ENCODE results near the gene GNG7. TPM values are rescaled to one million over a fixed set of nuclear protein-coding genes. Genes with fewer than 3 reads are reported as not detected.
"Not testable (repeated sequence)": the region's sequence is repeated elsewhere in the genome, so short reads cannot be mapped to it uniquely, and the experiment has no call there.

Gene GNG7
- total RNA-seq, 1 donor from 2014 or later = 5.1 TPM

DNA sequence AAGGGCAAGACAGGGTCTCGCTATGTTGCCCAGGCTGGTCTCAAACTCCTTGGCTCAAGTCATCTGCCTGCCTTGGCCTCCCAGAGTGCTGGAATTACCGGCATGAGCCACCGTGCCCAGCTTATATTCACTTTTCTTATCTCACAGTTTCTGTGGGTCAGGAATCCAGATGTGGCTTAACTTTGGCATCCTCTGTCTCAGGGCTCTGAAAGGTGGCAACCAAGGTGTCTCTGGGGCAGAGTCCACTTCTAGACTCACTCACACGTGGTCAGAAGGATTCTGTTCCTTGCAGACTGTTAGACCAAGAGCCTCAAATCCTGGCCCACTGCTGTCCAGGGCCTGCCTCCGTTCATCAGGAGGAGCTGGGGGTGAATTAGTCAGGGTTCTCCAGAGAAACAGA lies 238.1 kb downstream of the GNG7 start:
- Mint-ChIP-seq H3K36me3 (ENCODE audit: unreplicated experiment) (no peaks in the 10 kb centered on the region), H3K27ac (ENCODE audit: unreplicated experiment) (peak overlapping the region; percentile 50), H3K9me3 (ENCODE audit: unreplicated experiment) (no peaks in the 10 kb centered on the region), H3K27me3 (ENCODE audit: unreplicated experiment) (no peaks in the 10 kb centered on the region), H3K4me1 (ENCODE audit: unreplicated experiment) (peaks cover 28% of the 10 kb centered on the region), H3K4me3 (ENCODE audit: unreplicated experiment) (no peak overlapping the region)
- TF ChIP-seq CTCF (IDR thresholded peaks at IDR 0.05) = no peak
- no peak for DNase-seq (ENCODE audit: extremely low spot score, unreplicated experiment)

GRCh38 chr19:2463694-2464093 lies 238.8 kb downstream of the GNG7 start:
- H3K36me3 Mint-ChIP-seq (ENCODE audit: unreplicated experiment); H3K4me3 Mint-ChIP-seq (ENCODE audit: unreplicated experiment); H3K27me3 Mint-ChIP-seq (ENCODE audit: unreplicated experiment); H3K9me3 Mint-ChIP-seq (ENCODE audit: unreplicated experiment); DNase-seq (ENCODE audit: extremely low spot score, unreplicated experiment): not testable (repeated sequence)
- peaks cover 22% of the 10 kb centered on the region for H3K4me1 Mint-ChIP-seq (ENCODE audit: unreplicated experiment)
- peak overlapping the region; percentile 74 for H3K27ac Mint-ChIP-seq (ENCODE audit: unreplicated experiment)

GRCh38 chr19:2462635-2463421 lies 239.7 kb downstream of the GNG7 start:
- Mint-ChIP-seq H3K36me3 (ENCODE audit: unreplicated experiment) (no peaks in the 10 kb centered on the region), H3K4me1 (ENCODE audit: unreplicated experiment) (peaks cover 19% of the 10 kb centered on the region), H3K9me3 (ENCODE audit: unreplicated experiment) (no peaks in the 10 kb centered on the region), H3K27ac (ENCODE audit: unreplicated experiment) (peak overlapping the region; percentile 74), H3K4me3 (ENCODE audit: unreplicated experiment) (peak overlapping the region; percentile 79), H3K27me3 (ENCODE audit: unreplicated experiment) (no peaks in the 10 kb centered on the region)
- peak; percentile 95 for DNase-seq (ENCODE audit: extremely low spot score, unreplicated experiment)
- no peak for TF ChIP-seq CTCF (IDR thresholded peaks at IDR 0.05)

GRCh38 chr19:2461751-2462634 lies 240.5 kb downstream of the GNG7 start:
- no peaks in the 10 kb centered on the region for H3K9me3 Mint-ChIP-seq (ENCODE audit: unreplicated experiment)
- peak; percentile 85 for DNase-seq (ENCODE audit: extremely low spot score, unreplicated experiment)
- no peaks in the 10 kb centered on the region for H3K27me3 Mint-ChIP-seq (ENCODE audit: unreplicated experiment)
- peaks cover 23% of the 10 kb centered on the region for H3K4me1 Mint-ChIP-seq (ENCODE audit: unreplicated experiment)
- H3K27ac Mint-ChIP-seq (ENCODE audit: unreplicated experiment) = peak overlapping the region; percentile 74
- H3K4me3 Mint-ChIP-seq (ENCODE audit: unreplicated experiment) = peak overlapping the region; percentile 79
- H3K36me3 Mint-ChIP-seq (ENCODE audit: unreplicated experiment) = no peaks in the 10 kb centered on the region
- TF ChIP-seq CTCF (IDR thresholded peaks at IDR 0.05) = peak; percentile 8

Small RNAs within 50 kb of the gene (microRNA-seq; reads per million reads assigned to microRNA genes)
- gene MIR7850 (ENCODE audit: unreplicated experiment) = not detected

Other genes with a start within 250 kb of the GNG7 start
- gene LMNB2, start 245.7 kb downstream of the GNG7 start, total RNA-seq = 40.2 and 40.8 TPM in 2 replicates
- 148 and 165 TPM in 2 replicates for gene GADD45B, start 226.6 kb downstream of the GNG7 start, total RNA-seq
- 5.8 and 6.9 TPM in 2 replicates for gene DIRAS1, start 18.7 kb upstream of the GNG7 start, total RNA-seq
- gene SLC39A3, start 37.3 kb upstream of the GNG7 start, total RNA-seq = 36.5 and 41.2 TPM in 2 replicates
- 50.7 and 53.2 TPM in 2 replicates for gene SGTA, start 80.6 kb upstream of the GNG7 start, total RNA-seq
- gene THOP1, start 82.8 kb upstream of the GNG7 start, total RNA-seq = 43.4 and 45.2 TPM in 2 replicates
- 7.1 and 7.4 TPM in 2 replicates for gene ZNF554, start 117.2 kb upstream of the GNG7 start, total RNA-seq
- 5.9 and 10.6 TPM in 2 replicates for gene ZNF555, start 138.8 kb upstream of the GNG7 start, total RNA-seq
- not detected in 2 replicates for gene ZNF556, start 164.6 kb upstream of the GNG7 start, total RNA-seq
- 3.6 and 4.0 TPM in 2 replicates for gene ZNF57, start 198.2 kb upstream of the GNG7 start, total RNA-seq
- 4.0 and 4.9 TPM in 2 replicates for gene ZNF77, start 242.3 kb upstream of the GNG7 start, total RNA-seq